Calu3 (cell line): ENCODE results near the gene BZW2. TPM values are rescaled to one million over a fixed set of nuclear protein-coding genes. Genes with fewer than 3 reads are reported as not detected.

ENCODE experiments used
- BruUV-seq: library from RNA; stranded (reverse); fragments of 400-500 nt; replicated peaks from 2 replicates; lab custom pipeline; 2021; lab: Mats Ljungman, UMichigan
- CTCF ChIA-PET: fragments of 300-600 bp; sonication (Branson Sonifier 250); formaldehyde crosslinking; loops from one replicate; lab custom pipeline; 2022; ENCODE audit warnings: antibody characterized with exemption; lab: Charles Lee
- DNase-seq: peaks from one replicate; pipeline ENCODE4 v3.0.0; 2022
- H3K27ac Mint-ChIP-seq: one replicate; pipeline ENCODE4 v1.8.0; 2022; ENCODE audit warnings: mixed read lengths; ENCODE audit not compliant: unreplicated experiment
- H3K27me3 Mint-ChIP-seq: one replicate; pipeline ENCODE4 v1.8.0; 2022; ENCODE audit warnings: mixed read lengths; ENCODE audit not compliant: unreplicated experiment
- H3K36me3 Mint-ChIP-seq: one replicate; pipeline ENCODE4 v1.8.0; 2022; ENCODE audit warnings: mild to moderate bottlenecking, moderate library complexity, mixed read lengths; ENCODE audit not compliant: insufficient read depth, unreplicated experiment
- H3K4me1 Mint-ChIP-seq: one replicate; pipeline ENCODE4 v1.8.0; 2022; ENCODE audit warnings: mild to moderate bottlenecking, low read depth, mixed read lengths; ENCODE audit not compliant: unreplicated experiment
- H3K4me3 Mint-ChIP-seq: one replicate; pipeline ENCODE4 v1.8.0; 2022; ENCODE audit warnings: mild to moderate bottlenecking, low read depth, moderate library complexity, mixed read lengths; ENCODE audit not compliant: unreplicated experiment
- H3K9me3 Mint-ChIP-seq: one replicate; pipeline ENCODE4 v1.8.0; 2022; ENCODE audit warnings: low read depth, mixed read lengths; ENCODE audit not compliant: unreplicated experiment
- intact Hi-C: fragments of 100-400 bp; cut with micrococcal nuclease; formaldehyde crosslinking; loops from one replicate; pipeline ENCODE4 v1.10.0; 2022; ENCODE audit not compliant: unreplicated experiment
- total RNA-seq: library from RNA; stranded (reverse); gene quantifications from 2 replicates; pipeline ENCODE4 v1.2.3, GENCODE V29; 2022
- TF ChIP-seq, protein P1 (sequence below): fragments of 200-600 bp; IDR thresholded peaks from one replicate; pipeline ENCODE4 v1.8.0; 2022; ENCODE audit warnings: antibody characterized with exemption; ENCODE audit not compliant: unreplicated experiment

The BZW2 gene
- total RNA-seq, 1 experiment from 2014 or later, result 194 TPM

DNA sequence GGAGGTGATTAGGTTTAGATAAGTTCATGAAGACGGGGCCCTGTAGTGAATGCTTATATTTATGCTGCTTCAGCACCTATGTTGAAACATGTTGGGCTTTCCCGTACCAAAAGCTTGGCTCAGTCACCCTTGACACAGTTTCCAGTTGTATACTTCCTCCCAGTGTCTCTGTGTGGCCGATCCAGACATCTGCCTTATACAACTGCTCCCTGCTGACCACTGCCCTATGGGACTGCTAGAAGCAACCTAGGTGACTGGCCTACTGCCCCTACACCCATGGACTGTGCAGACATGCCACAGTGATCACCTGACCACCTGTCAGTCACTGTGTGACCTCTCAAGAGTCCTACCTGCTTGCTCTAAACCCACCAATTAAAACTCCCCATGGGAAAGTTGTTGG lies 85.0 kb downstream of the BZW2 start:
- BruUV-seq, result no TSS peak
- Mint-ChIP-seq H3K4me1 (peaks cover 8% of the 10 kb centered on the region), H3K4me3 (no peak overlapping the region), H3K36me3 (no peaks in the 10 kb centered on the region), H3K27me3 (no peaks in the 10 kb centered on the region), H3K27ac (no peak overlapping the region), H3K9me3 (no peaks in the 10 kb centered on the region)
- CTCF ChIA-PET, result no interaction called here
- TF ChIP-seq, protein P1, sequence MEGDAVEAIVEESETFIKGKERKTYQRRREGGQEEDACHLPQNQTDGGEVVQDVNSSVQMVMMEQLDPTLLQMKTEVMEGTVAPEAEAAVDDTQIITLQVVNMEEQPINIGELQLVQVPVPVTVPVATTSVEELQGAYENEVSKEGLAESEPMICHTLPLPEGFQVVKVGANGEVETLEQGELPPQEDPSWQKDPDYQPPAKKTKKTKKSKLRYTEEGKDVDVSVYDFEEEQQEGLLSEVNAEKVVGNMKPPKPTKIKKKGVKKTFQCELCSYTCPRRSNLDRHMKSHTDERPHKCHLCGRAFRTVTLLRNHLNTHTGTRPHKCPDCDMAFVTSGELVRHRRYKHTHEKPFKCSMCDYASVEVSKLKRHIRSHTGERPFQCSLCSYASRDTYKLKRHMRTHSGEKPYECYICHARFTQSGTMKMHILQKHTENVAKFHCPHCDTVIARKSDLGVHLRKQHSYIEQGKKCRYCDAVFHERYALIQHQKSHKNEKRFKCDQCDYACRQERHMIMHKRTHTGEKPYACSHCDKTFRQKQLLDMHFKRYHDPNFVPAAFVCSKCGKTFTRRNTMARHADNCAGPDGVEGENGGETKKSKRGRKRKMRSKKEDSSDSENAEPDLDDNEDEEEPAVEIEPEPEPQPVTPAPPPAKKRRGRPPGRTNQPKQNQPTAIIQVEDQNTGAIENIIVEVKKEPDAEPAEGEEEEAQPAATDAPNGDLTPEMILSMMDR, result no peak
- DNase-seq, result no peak
- intact Hi-C loops, result no loop called here

DNA sequence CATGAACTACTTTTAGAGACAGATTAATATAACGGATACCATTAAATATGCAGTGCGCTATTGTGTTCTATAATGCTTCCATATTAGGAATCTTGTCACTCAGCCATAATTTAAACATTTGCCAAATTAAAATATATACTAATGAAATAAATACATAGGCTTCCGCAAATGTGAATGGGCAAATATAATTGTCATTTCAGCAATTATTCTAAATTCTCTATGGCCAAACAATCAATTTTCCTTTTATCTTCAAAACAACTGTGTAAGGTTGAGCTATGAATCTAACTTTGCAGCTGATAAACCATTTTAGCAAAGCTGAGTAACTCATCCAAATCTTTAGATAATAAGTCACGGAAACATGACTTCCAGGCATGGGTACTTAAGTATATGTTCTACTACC lies 86.8 kb downstream of the BZW2 start:
- CTCF ChIA-PET, result no interaction called here
- BruUV-seq, result no TSS peak
- intact Hi-C loops, result no loop called here
- H3K9me3 Mint-ChIP-seq, result no peaks in the 10 kb centered on the region
- DNase-seq, result no peak
- TF ChIP-seq, protein P1, result no peak
- H3K27me3 Mint-ChIP-seq, result no peaks in the 10 kb centered on the region
- peaks cover 8% of the 10 kb centered on the region for H3K4me1 Mint-ChIP-seq
- no peak overlapping the region for H3K4me3 Mint-ChIP-seq
- no peak overlapping the region for H3K27ac Mint-ChIP-seq
- H3K36me3 Mint-ChIP-seq, result no peaks in the 10 kb centered on the region

DNA sequence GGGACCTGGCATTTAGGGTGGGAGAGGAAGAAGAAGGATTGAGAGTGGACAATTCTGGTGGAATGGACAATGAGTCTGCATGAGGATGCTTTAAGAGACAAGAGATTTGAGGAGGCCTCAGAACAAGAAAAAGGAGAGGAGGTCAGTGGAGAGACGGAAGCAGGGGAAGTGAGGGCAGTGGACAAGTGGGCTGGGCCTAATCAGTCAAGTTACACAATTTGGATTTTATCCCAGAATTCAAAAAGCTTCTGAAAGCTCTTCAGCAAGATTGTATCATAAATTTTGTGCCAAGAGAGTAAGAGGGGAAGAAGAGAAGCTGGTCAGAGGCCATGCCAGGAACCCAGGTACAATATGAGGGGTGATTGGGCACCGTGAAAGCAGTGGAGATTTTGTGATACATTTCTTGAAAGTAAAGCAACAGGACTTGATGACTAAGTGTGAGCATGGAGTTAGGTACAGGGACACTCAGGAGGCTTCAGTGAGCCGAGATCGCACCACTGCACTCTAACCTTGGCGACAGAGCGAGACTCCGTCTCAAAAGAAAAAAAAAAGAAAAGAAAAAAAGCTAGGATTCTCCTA lies 88.3 kb downstream of the BZW2 start:
- TF ChIP-seq, protein P1, result no peak
- Mint-ChIP-seq H3K4me1 (peaks cover 8% of the 10 kb centered on the region), H3K9me3 (no peaks in the 10 kb centered on the region), H3K4me3 (no peak overlapping the region), H3K27me3 (no peaks in the 10 kb centered on the region), H3K27ac (no peak overlapping the region), H3K36me3 (no peaks in the 10 kb centered on the region)
- DNase-seq, result no peak
- no TSS peak for BruUV-seq
- CTCF ChIA-PET, result no interaction called here
- intact Hi-C loops, result no loop called here

DNA sequence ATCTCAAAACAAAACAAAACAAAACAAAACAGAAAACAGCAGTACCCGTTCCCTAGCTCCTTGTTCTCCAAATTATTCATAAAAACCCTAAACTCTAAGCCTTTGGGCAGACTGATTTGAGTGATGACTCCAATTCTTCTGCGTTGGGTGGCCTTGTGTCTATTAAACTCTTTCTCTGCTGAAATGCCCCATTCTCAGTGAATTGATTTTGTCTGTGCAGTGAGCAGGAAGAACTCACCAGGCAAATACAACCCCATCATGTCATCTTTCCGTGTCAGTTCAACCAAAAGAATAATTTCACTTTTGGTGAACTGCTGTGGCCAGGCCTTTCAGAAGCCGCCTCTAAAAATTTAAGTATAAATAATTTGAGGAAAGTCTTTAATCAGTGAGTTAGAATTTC lies 89.0 kb downstream of the BZW2 start:
- intact Hi-C loops, result no loop called here
- Mint-ChIP-seq H3K27ac (no peak overlapping the region), H3K4me1 (peaks cover 8% of the 10 kb centered on the region), H3K36me3 (no peaks in the 10 kb centered on the region), H3K27me3 (no peaks in the 10 kb centered on the region), H3K4me3 (no peak overlapping the region), H3K9me3 (no peaks in the 10 kb centered on the region)
- TF ChIP-seq, protein P1, result no peak
- CTCF ChIA-PET, result no interaction called here
- BruUV-seq, result no TSS peak
- DNase-seq, result no peak
